ENCODE measurements around the gene CLASP1. TPM values are rescaled to one million over a fixed set of nuclear protein-coding genes. Genes with fewer than 3 reads are reported as not detected.

The CLASP1 gene
- total RNA-seq, 1 experiment from 2014 or later = 46.1 TPM

DNA sequence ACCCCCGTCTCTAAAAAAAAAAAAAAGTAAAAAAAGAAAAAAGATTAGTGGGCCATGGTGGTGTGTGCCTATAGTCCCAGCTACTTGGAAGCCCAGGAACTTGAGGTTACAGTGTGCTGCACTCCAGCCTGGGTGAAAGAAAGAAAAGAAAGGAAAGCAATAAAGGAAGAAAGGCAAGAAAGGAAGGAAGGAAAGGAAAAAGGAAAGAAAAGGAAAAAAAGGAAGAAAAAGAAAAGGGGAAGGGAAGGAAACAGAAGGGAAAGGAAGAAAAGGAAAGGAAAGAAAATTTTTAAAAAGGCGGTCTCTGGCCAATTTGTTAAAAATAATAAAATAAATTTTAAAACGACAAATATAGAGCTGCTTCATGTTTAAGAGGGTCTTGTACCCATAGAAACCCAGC is 192.9 kb downstream of the CLASP1 start:
- ChIA-PET POLR2A (no interaction called here), CTCF (no interaction called here)
- Histone ChIP-seq H3K27me3 (replicated peaks; ENCODE audit: control insufficient read depth, insufficient read depth, low read length) (no peaks in the 10 kb centered on the region), H3K4me3 (ENCODE audit: low read depth, low read length) (no peak overlapping the region), H3K4me1 (no peaks in the 10 kb centered on the region), H3K9me3 (no peaks in the 10 kb centered on the region), H3K36me3 (ENCODE audit: control insufficient read depth, insufficient read depth, low read length) (no peaks in the 10 kb centered on the region)
- Mint-ChIP-seq H3K27me3 (ENCODE audit: insufficient read depth, unreplicated experiment) (no peaks in the 10 kb centered on the region), H3K4me1 (ENCODE audit: low read depth, unreplicated experiment) (peaks cover 5% of the 10 kb centered on the region), H3K36me3 (ENCODE audit: insufficient read depth, unreplicated experiment) (peaks cover 32% of the 10 kb centered on the region), H3K27ac (ENCODE audit: unreplicated experiment) (no peak overlapping the region), H3K9me3 (ENCODE audit: unreplicated experiment) (no peaks in the 10 kb centered on the region), H3K4me3 (ENCODE audit: unreplicated experiment) (no peak overlapping the region)
- no peak for TF ChIP-seq CTCF (IDR thresholded peaks at IDR 0.05; ENCODE audit: insufficient read depth in 1 of 2, low read depth in 1 of 2, low read length in 1 of 2, severe bottlenecking in 1 of 2, unreplicated experiment in 1 of 2)
- DNase-seq = no peak
- BruUV-seq (replicated peaks) = no TSS peak
- intact Hi-C loops (cut with micrococcal nuclease; ENCODE audit: unreplicated experiment) = no loop called here

DNA sequence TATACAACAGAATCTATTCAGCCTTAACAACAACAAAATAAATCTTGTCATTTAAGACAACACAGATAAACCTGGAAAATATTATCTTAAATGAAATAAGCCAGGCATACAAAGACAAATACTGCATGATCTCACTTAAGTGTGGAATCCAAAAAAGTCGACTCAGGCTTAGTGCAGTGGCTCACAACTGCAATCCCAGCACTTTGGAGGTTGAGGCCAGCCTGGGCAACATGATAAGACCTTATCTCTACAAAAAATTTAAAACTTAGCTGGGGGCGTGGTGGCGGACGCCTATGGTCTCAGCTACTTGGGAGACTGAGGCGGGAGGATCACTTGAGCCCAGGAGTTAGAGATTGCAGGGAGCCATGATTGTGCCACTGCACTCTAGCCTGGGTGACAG is 193.8 kb downstream of the CLASP1 start:
- no peak for DNase-seq
- ChIA-PET POLR2A (no interaction called here), CTCF (no interaction called here)
- no peak for TF ChIP-seq CTCF (IDR thresholded peaks at IDR 0.05; ENCODE audit: insufficient read depth in 1 of 2, low read depth in 1 of 2, low read length in 1 of 2, severe bottlenecking in 1 of 2, unreplicated experiment in 1 of 2)
- Mint-ChIP-seq H3K9me3 (ENCODE audit: unreplicated experiment) (no peaks in the 10 kb centered on the region), H3K36me3 (ENCODE audit: insufficient read depth, unreplicated experiment) (peaks cover 39% of the 10 kb centered on the region), H3K4me3 (ENCODE audit: unreplicated experiment) (no peak overlapping the region), H3K27me3 (ENCODE audit: insufficient read depth, unreplicated experiment) (no peaks in the 10 kb centered on the region), H3K27ac (ENCODE audit: unreplicated experiment) (no peak overlapping the region), H3K4me1 (ENCODE audit: low read depth, unreplicated experiment) (peaks cover 5% of the 10 kb centered on the region)
- H3K4me3 ChIP-seq (ENCODE audit: low read depth, low read length) = no peak overlapping the region
- no TSS peak for BruUV-seq (replicated peaks)
- H3K9me3 ChIP-seq = no peaks in the 10 kb centered on the region
- no peaks in the 10 kb centered on the region; the same call in 1 of the 2 replicates for H3K36me3 ChIP-seq (ENCODE audit: control insufficient read depth, insufficient read depth, low read length)
- no peaks in the 10 kb centered on the region for H3K4me1 ChIP-seq
- intact Hi-C loops (cut with micrococcal nuclease; ENCODE audit: unreplicated experiment) = no loop called here
- H3K27me3 ChIP-seq (replicated peaks; ENCODE audit: control insufficient read depth, insufficient read depth, low read length) = no peaks in the 10 kb centered on the region

DNA sequence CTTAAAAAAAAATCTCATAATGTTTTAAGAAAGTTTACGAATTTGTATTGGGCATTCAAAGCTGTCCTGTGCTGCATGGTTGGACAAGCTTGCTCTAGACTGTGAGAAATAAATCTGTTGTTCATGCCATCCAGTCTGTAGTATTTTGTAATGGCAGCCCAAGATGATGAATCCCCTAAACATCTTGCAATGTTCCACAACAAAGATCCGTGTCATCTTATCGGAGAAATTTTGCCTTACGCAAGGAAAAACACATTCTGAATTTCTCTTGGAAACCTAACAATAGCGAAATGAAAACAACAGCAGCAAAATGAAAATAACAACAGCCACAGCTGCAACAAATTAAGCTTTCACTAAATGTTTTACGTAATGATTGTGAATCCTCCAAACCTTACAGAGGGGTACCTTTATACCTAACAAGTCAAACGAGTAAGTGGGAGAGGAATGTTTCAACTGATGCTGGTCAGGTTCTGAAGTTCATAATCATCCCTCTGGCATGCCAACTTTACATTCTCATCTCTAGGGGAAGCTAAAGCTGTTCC is 194.6 kb downstream of the CLASP1 start:
- Mint-ChIP-seq H3K4me1 (ENCODE audit: low read depth, unreplicated experiment) (peaks cover 5% of the 10 kb centered on the region), H3K27me3 (ENCODE audit: insufficient read depth, unreplicated experiment) (no peaks in the 10 kb centered on the region), H3K27ac (ENCODE audit: unreplicated experiment) (no peak overlapping the region), H3K4me3 (ENCODE audit: unreplicated experiment) (no peak overlapping the region), H3K9me3 (ENCODE audit: unreplicated experiment) (no peaks in the 10 kb centered on the region), H3K36me3 (ENCODE audit: insufficient read depth, unreplicated experiment) (peaks cover 39% of the 10 kb centered on the region)
- Histone ChIP-seq H3K36me3 (ENCODE audit: control insufficient read depth, insufficient read depth, low read length) (no peaks in the 10 kb centered on the region; the same call in 1 of the 2 replicates), H3K4me1 (no peaks in the 10 kb centered on the region), H3K27me3 (replicated peaks; ENCODE audit: control insufficient read depth, insufficient read depth, low read length) (no peaks in the 10 kb centered on the region), H3K9me3 (no peaks in the 10 kb centered on the region), H3K4me3 (ENCODE audit: low read depth, low read length) (no peak overlapping the region)
- CTCF ChIA-PET = no interaction called here
- no TSS peak for BruUV-seq (replicated peaks)
- POLR2A ChIA-PET = no interaction called here
- DNase-seq = no peak
- intact Hi-C loops (cut with micrococcal nuclease; ENCODE audit: unreplicated experiment) = no loop called here
- no peak for TF ChIP-seq CTCF (IDR thresholded peaks at IDR 0.05; ENCODE audit: insufficient read depth in 1 of 2, low read depth in 1 of 2, low read length in 1 of 2, severe bottlenecking in 1 of 2, unreplicated experiment in 1 of 2)
